ENCODE data around the gene MBOAT2. TPM values are rescaled to one million over a fixed set of nuclear protein-coding genes. Genes with fewer than 3 reads are reported as not detected.

Gene MBOAT2
- total and polyA plus RNA-seq, 4 donors: 9.0 to 72.9 (median 16.8) TPM

DNA sequence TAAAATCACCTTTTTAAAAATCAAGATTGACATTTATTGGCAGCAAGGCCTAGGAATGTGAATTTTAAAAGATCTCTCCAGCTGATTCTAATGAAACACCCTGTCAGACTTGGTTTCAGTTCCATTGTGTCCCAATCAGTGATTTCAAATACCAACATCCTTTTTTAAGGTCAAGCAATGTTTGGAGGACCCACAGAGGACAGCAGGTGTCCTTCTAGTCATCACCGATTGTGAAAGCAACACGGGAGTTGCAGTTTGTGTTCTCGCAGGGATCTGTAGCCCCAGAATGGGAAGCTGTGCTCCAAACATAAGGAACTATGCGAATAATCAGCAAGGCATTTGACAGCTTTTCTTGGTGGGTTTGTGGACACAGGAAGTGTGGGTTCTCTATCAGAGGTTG lies 161.6 kb downstream of the MBOAT2 start:
- Histone ChIP-seq H3K36me3 (ENCODE audit: control insufficient read depth in 4 of 4, insufficient read depth in 4 of 4, low read length in 4 of 4) (no peaks in the 10 kb centered on the region), H3K9ac (ENCODE audit: insufficient read depth in 1 of 2, low read length in 2 of 2) (no peak overlapping the region), H3K27ac (ENCODE audit: low read depth in 1 of 2, low read length in 1 of 2) (no peak overlapping the region), H3K4me3 (no peak overlapping the region), H3K9me3 (ENCODE audit: control insufficient read depth in 4 of 4, insufficient read depth in 3 of 4, low read length in 3 of 4) (no peaks in the 10 kb centered on the region), H3K4me1 (ENCODE audit: control insufficient read depth in 5 of 5, insufficient read depth in 5 of 5, low read length in 5 of 5) (peaks cover 0 to 4% (median 2%) of the 10 kb centered on the region in 5 donors), H3K27me3 (ENCODE audit: control insufficient read depth in 3 of 3, insufficient read depth in 3 of 3, low read length in 2 of 3) (no peaks in the 10 kb centered on the region)
- no peak for DNase-seq
- WGBS, 2 donors: 38 to 77% methylated on average over 4 of the region's 4 CpGs
- ATAC-seq (ENCODE audit: insufficient read depth, low FRiP score): no peak
- TF ChIP-seq, protein P1, sequence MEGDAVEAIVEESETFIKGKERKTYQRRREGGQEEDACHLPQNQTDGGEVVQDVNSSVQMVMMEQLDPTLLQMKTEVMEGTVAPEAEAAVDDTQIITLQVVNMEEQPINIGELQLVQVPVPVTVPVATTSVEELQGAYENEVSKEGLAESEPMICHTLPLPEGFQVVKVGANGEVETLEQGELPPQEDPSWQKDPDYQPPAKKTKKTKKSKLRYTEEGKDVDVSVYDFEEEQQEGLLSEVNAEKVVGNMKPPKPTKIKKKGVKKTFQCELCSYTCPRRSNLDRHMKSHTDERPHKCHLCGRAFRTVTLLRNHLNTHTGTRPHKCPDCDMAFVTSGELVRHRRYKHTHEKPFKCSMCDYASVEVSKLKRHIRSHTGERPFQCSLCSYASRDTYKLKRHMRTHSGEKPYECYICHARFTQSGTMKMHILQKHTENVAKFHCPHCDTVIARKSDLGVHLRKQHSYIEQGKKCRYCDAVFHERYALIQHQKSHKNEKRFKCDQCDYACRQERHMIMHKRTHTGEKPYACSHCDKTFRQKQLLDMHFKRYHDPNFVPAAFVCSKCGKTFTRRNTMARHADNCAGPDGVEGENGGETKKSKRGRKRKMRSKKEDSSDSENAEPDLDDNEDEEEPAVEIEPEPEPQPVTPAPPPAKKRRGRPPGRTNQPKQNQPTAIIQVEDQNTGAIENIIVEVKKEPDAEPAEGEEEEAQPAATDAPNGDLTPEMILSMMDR (IDR thresholded peaks at IDR 0.05; ENCODE audit: control extremely low read depth, extremely low read depth): no peak

- ATAC-seq (ENCODE audit: insufficient read depth, low FRiP score) (no peak), DNase-seq (peak in 1 of 3 donors; percentile 42)
- Histone ChIP-seq H3K27ac (ENCODE audit: low read depth in 1 of 2, low read length in 1 of 2) (no peak overlapping the region), H3K36me3 (ENCODE audit: control insufficient read depth in 4 of 4, insufficient read depth in 4 of 4, low read length in 4 of 4) (no peaks in the 10 kb centered on the region), H3K27me3 (ENCODE audit: control insufficient read depth in 3 of 3, insufficient read depth in 3 of 3, low read length in 2 of 3) (no peaks in the 10 kb centered on the region), H3K4me3 (no peak overlapping the region), H3K4me1 (ENCODE audit: control insufficient read depth in 5 of 5, insufficient read depth in 5 of 5, low read length in 5 of 5) (peaks cover 2 to 13% (median 4%) of the 10 kb centered on the region in 5 donors), H3K9ac (ENCODE audit: insufficient read depth in 1 of 2, low read length in 2 of 2) (no peak overlapping the region), H3K9me3 (ENCODE audit: control insufficient read depth in 4 of 4, insufficient read depth in 3 of 4, low read length in 3 of 4) (no peaks in the 10 kb centered on the region)
- TF ChIP-seq, protein P1 (IDR thresholded peaks at IDR 0.05; ENCODE audit: control extremely low read depth, extremely low read depth): no peak
- 65 to 80% methylated on average over 12 of the region's 12 CpGs for WGBS, 2 donors
These were observed 162.9 kb downstream of the MBOAT2 start for GRCh38 chr2:8840475-8841091.

GRCh38 chr2:8839189-8839965 lies 164.1 kb downstream of the MBOAT2 start:
- TF ChIP-seq, protein P1 (IDR thresholded peaks at IDR 0.05; ENCODE audit: control extremely low read depth, extremely low read depth): no peak
- no peak overlapping the region for H3K4me3 ChIP-seq
- no peak for DNase-seq
- H3K4me1 ChIP-seq (ENCODE audit: control insufficient read depth in 5 of 5, insufficient read depth in 5 of 5, low read length in 5 of 5): peaks cover 3 to 15% (median 10%) of the 10 kb centered on the region in 5 donors
- H3K9me3 ChIP-seq (ENCODE audit: control insufficient read depth in 4 of 4, insufficient read depth in 3 of 4, low read length in 3 of 4): no peaks in the 10 kb centered on the region
- H3K27me3 ChIP-seq (ENCODE audit: control insufficient read depth in 3 of 3, insufficient read depth in 3 of 3, low read length in 2 of 3): no peaks in the 10 kb centered on the region
- WGBS, 2 donors: 57 to 71% methylated on average over 5 of the region's 5 CpGs
- no peak overlapping the region for H3K27ac ChIP-seq (ENCODE audit: low read depth in 1 of 2, low read length in 1 of 2)
- ATAC-seq (ENCODE audit: insufficient read depth, low FRiP score): no peak
- no peaks in the 10 kb centered on the region for H3K36me3 ChIP-seq (ENCODE audit: control insufficient read depth in 4 of 4, insufficient read depth in 4 of 4, low read length in 4 of 4)
- no peak overlapping the region for H3K9ac ChIP-seq (ENCODE audit: insufficient read depth in 1 of 2, low read length in 2 of 2)

Data from lung (tissue), 12 donors.